Measurements from ENCODE around the gene NDST1.

GRCh38 chr5:150578781-150579461 is 71.0 kb downstream of the NDST1 start:
- TF ChIP-seq CTCF (conservative IDR thresholded peaks at IDR 0.05; ENCODE audit: low read depth, low read length) = no peak
- no peak for TF ChIP-seq EZH2 (IDR thresholded peaks at IDR 0.05; ENCODE audit: low read length, unreplicated experiment)
